Activated CD4-positive, alpha-beta T cell treated with anti-CD3 and anti-CD28 coated beads, Interleukin-2, Interleukin-6, amounts not matched to agents 100 ng/mL and 50 ng/mL, durations not matched to agents 16 hours and 8 hours (primary cell): ENCODE results near the gene A2ML1.
"Not testable (repeated sequence)": the region's sequence is repeated elsewhere in the genome, so short reads cannot be mapped to it uniquely, and the experiment has no call there.

ENCODE experiments used
- DNase-seq: peaks from one replicate; pipeline ENCODE4 v3.0.0-alpha.2; 2020

A2ML1 gene

GRCh38 chr12:8822298-8822697, at the start of gene A2ML1:
Gene A2ML1 (plus strand): TSS chr12:8822621. CDS start chr12:8822652, 31 bp downstream.
- DNase-seq, result no peak

- DNase-seq, result no peak
Measured at GRCh38 chr12:8773461-8773860, 49.0 kb upstream of the A2ML1 start.

- no peak for DNase-seq
Measured at GRCh38 chr12:8779281-8779680, 43.1 kb upstream of the A2ML1 start.

GRCh38 chr12:8779862-8780261, 42.6 kb upstream of the A2ML1 start:
- DNase-seq, result no peak

- peak; percentile 2 for DNase-seq
Measured at GRCh38 chr12:8780389-8780788, 42.0 kb upstream of the A2ML1 start.

- DNase-seq, result no peak
Measured at GRCh38 chr12:8781381-8782127, 40.9 kb upstream of the A2ML1 start.

- DNase-seq, result no peak
Measured at GRCh38 chr12:8784290-8784888, 38.0 kb upstream of the A2ML1 start.

- no peak for DNase-seq
Measured at GRCh38 chr12:8785499-8785898, 36.9 kb upstream of the A2ML1 start.

GRCh38 chr12:8787206-8787605, 35.2 kb upstream of the A2ML1 start:
- DNase-seq, result not testable (repeated sequence)

GRCh38 chr12:8788706-8789105, 33.7 kb upstream of the A2ML1 start:
- DNase-seq, result not testable (repeated sequence)

GRCh38 chr12:8789341-8790013, 32.9 kb upstream of the A2ML1 start:
- DNase-seq, result not testable (repeated sequence)

GRCh38 chr12:8793226-8793625, 29.2 kb upstream of the A2ML1 start:
- DNase-seq, result not testable (repeated sequence)

- DNase-seq, result not testable (repeated sequence)
Measured at GRCh38 chr12:8794611-8795010, 27.8 kb upstream of the A2ML1 start.

GRCh38 chr12:8796831-8797626, 25.4 kb upstream of the A2ML1 start:
- no peak for DNase-seq

GRCh38 chr12:8801213-8801612, 21.2 kb upstream of the A2ML1 start:
- DNase-seq, result not testable (repeated sequence)

- DNase-seq, result not testable (repeated sequence)
Measured at GRCh38 chr12:8804833-8805232, 17.6 kb upstream of the A2ML1 start.

- DNase-seq, result not testable (repeated sequence)
Measured at GRCh38 chr12:8805487-8805886, 16.9 kb upstream of the A2ML1 start.

- not testable (repeated sequence) for DNase-seq
Measured at GRCh38 chr12:8807084-8807483, 15.3 kb upstream of the A2ML1 start.

GRCh38 chr12:8810112-8810511, 12.3 kb upstream of the A2ML1 start:
- DNase-seq, result not testable (repeated sequence)

GRCh38 chr12:8813572-8814357, 8.7 kb upstream of the A2ML1 start:
- DNase-seq, result no peak

- no peak for DNase-seq
Measured at GRCh38 chr12:8816448-8817050, 5.9 kb upstream of the A2ML1 start.

- DNase-seq, result no peak
Measured at GRCh38 chr12:8817856-8818255, 4.6 kb upstream of the A2ML1 start.
